HEK293 (cell line): ENCODE results near the gene ASAH2.

ENCODE experiments used
- HOXD13 ChIP-seq: sonication (generic); formaldehyde crosslinking; IDR thresholded peaks from 2 replicates; pipeline ENCODE4 v1.8.0; 2022; ENCODE audit warnings: missing genetic modification reagents, borderline replicate concordance
- ZNF274 ChIP-seq, 2 experiments: fragments of 200-500 bp in 1 of 2; fragments of 450-650 bp in 1 of 2; sonication (Bioruptor generic) in 1 of 2; formaldehyde crosslinking in 1 of 2; IDR thresholded peaks; 2 replicates each; pipeline versions ENCODE4 v1.5.1 to v1.6.1; 2014 to 2016; ENCODE audit warnings: borderline replicate concordance in 1 of 2, inconsistent platforms in 1 of 2, low read length in 1 of 2, missing biosample characterization in 1 of 2, missing genetic modification characterization in 1 of 2

DNA sequence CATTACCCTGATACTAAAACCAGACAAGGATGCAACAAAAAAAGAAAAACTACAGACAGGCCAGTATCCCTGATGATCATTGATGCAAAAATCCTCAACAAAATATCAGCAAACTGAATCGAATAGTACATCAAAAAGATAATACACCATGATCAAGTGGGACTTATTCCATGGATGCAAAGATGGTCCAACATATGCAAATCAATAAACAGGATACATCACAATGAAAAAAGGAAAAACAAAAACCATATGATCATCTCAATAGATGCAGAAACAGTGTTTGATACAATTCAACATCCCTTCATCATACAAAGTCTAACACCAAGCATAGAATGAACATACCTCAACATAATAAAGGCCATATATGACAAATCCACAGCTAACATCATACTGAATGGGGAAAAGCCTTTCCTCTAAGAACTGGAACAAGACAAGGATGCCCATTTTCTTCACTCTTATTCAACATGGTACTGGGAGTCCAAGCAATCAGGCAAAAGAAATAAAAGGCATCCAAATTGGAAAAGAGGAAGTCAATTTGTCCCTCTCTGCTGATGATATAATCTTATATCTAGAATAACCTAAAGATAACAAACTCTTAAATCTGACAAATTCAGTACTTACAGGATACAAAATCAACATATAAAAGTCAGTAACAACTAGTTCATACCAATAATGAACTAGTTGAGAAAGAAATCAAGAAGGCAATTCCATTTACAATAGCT lies 48.8 kb upstream of the ASAH2 start:
- TF ChIP-seq ZNF274 (IDR thresholded peaks at IDR 0.05; ENCODE audit: low read length) (no peak), ZNF274 (tag by site-specific recombination; IDR thresholded peaks at IDR 0.05; ENCODE audit: borderline replicate concordance) (no peak), HOXD13 (CRISPR knock-in tag) (no peak)
